ENCODE measurements around the gene DBNL.

GRCh38 chr7:44076101-44076895 lies 31.8 kb downstream of the DBNL start:
- no peak for TF ChIP-seq EZH2 (IDR thresholded peaks at IDR 0.05; ENCODE audit: insufficient read depth, poor library complexity, severe bottlenecking)
- TF ChIP-seq EZH2phosphoT487 (IDR thresholded peaks at IDR 0.05; ENCODE audit: insufficient read depth, low read depth) = no peak
